LHCN-M2 (cell line): ENCODE results near the gene ZFHX2. TPM values are rescaled to one million over a fixed set of nuclear protein-coding genes. Genes with fewer than 3 reads are reported as not detected.

Source experiments
- DNase-seq: peaks from one replicate; pipeline ENCODE4 v3.0.0-alpha.2; 2012; ENCODE audit warnings: low read depth
- total RNA-seq: library from RNA; depleted of rRNA; stranded (reverse); fragments of >200 nt; gene quantifications from 2 replicates; pipeline ENCODE4 v1.2.3, GENCODE V29; 2014

The ZFHX2 gene
- total RNA-seq, 1 experiment from 2014 or later: 0.29 TPM

GRCh38 chr14:23520899-23521533 is 30.5 kb downstream of the ZFHX2 start:
- DNase-seq: no peak

GRCh38 chr14:23518709-23519108 is 32.9 kb downstream of the ZFHX2 start:
- DNase-seq: no peak

GRCh38 chr14:23517650-23518326 is 33.8 kb downstream of the ZFHX2 start:
- DNase-seq: no peak

GRCh38 chr14:23514644-23514957 is 37.0 kb downstream of the ZFHX2 start:
- no peak for DNase-seq

GRCh38 chr14:23513818-23514643 is 37.5 kb downstream of the ZFHX2 start:
- no peak for DNase-seq

GRCh38 chr14:23513005-23513817 is 38.4 kb downstream of the ZFHX2 start:
- DNase-seq: no peak

GRCh38 chr14:23512156-23512555 is 39.4 kb downstream of the ZFHX2 start:
- DNase-seq: no peak

- peak; percentile 18 for DNase-seq
These were observed 57.3 kb downstream of the ZFHX2 start for GRCh38 chr14:23494223-23494622.

- DNase-seq: peak; percentile 15
These were observed 58.8 kb downstream of the ZFHX2 start for GRCh38 chr14:23492618-23493272.

- no peak for DNase-seq
These were observed 64.3 kb downstream of the ZFHX2 start for GRCh38 chr14:23487216-23487615.

GRCh38 chr14:23486036-23486435 is 65.5 kb downstream of the ZFHX2 start:
- no peak for DNase-seq

- DNase-seq: no peak
These were observed 66.2 kb downstream of the ZFHX2 start for GRCh38 chr14:23485326-23485725.

GRCh38 chr14:23483236-23483854 is 68.2 kb downstream of the ZFHX2 start:
- no peak for DNase-seq

GRCh38 chr14:23482823-23483148 is 68.8 kb downstream of the ZFHX2 start:
- DNase-seq: no peak

- no peak for DNase-seq
These were observed 69.4 kb downstream of the ZFHX2 start for GRCh38 chr14:23481979-23482822.

GRCh38 chr14:23481362-23481970 is 70.1 kb downstream of the ZFHX2 start:
- DNase-seq: peak; percentile 34

- DNase-seq: peak; percentile 52
These were observed 73.3 kb downstream of the ZFHX2 start for GRCh38 chr14:23478109-23478759.

GRCh38 chr14:23470947-23471346 is 80.6 kb downstream of the ZFHX2 start:
- DNase-seq: no peak
